Right lobe of liver (tissue), 4 donors: ENCODE results near the gene SLC66A3.

Experiments
- POLR2A ChIP-seq: fragments of 450-650 bp; IDR thresholded peaks from one replicate; pipeline ENCODE4 v1.6.1; 2017; ENCODE audit warnings: antibody characterized with exemption, mild to moderate bottlenecking
- TF ChIP-seq, protein P1 (sequence below), 4 donors: fragments of 200-600 bp in 3 of 4; fragments of 450-650 bp in 1 of 4; IDR thresholded peaks; one replicate each; pipeline versions ENCODE4 v1.5.1 to v1.8.0; 2016 to 2022; ENCODE audit warnings: antibody characterized with exemption in 4 of 4, mild to moderate bottlenecking in 2 of 4
- donor health status: DM: no; HTN: no; CAD: no.
- donor health status: DM: no; HTN: no; CAD: no.
- donor health status: DM: no; HTN: yes; CAD: no.

- TF ChIP-seq, protein P1, sequence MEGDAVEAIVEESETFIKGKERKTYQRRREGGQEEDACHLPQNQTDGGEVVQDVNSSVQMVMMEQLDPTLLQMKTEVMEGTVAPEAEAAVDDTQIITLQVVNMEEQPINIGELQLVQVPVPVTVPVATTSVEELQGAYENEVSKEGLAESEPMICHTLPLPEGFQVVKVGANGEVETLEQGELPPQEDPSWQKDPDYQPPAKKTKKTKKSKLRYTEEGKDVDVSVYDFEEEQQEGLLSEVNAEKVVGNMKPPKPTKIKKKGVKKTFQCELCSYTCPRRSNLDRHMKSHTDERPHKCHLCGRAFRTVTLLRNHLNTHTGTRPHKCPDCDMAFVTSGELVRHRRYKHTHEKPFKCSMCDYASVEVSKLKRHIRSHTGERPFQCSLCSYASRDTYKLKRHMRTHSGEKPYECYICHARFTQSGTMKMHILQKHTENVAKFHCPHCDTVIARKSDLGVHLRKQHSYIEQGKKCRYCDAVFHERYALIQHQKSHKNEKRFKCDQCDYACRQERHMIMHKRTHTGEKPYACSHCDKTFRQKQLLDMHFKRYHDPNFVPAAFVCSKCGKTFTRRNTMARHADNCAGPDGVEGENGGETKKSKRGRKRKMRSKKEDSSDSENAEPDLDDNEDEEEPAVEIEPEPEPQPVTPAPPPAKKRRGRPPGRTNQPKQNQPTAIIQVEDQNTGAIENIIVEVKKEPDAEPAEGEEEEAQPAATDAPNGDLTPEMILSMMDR (IDR thresholded peaks at IDR 0.05) = no peak
- TF ChIP-seq POLR2A = no peak
Observed at GRCh38 chr2:11142987-11143386, 12.3 kb upstream of the SLC66A3 start.
